HepG2 (cell line): ENCODE data around the gene REPS2. TPM values are rescaled to one million over a fixed set of nuclear protein-coding genes. Genes with fewer than 3 reads are reported as not detected.
"Not testable (repeated sequence)": the region's sequence is repeated elsewhere in the genome, so short reads cannot be mapped to it uniquely, and the experiment has no call there.

Experiments used
- ATAC-seq: fragments of 200-7000 bp; cut with Tn5 transposase; 3 replicates; pipeline ENCODE4 v1.9.1; 2020; ENCODE audit warnings: mild to moderate bottlenecking, moderate library complexity
- BruUV-seq: library from RNA; stranded (reverse); fragments of 400-500 nt; replicated peaks from 2 replicates; lab custom pipeline; 2021; lab: Mats Ljungman, UMichigan
- CTCF ChIA-PET: fragments of 300-600 bp; formaldehyde crosslinking; extraction: SDS; loops from one replicate; lab custom pipeline; 2021; ENCODE audit warnings: low total read pairs, inconsistent platforms, low intra/inter-chr PET ratio; lab: Yijun Ruan, JAX
- POLR2A ChIA-PET: fragments of 350-600 bp; sonication (Branson Sonifier 250); formaldehyde crosslinking; loops from one replicate; lab custom pipeline; 2020; ENCODE audit warnings: antibody characterized with exemption, inconsistent platforms; lab: Yijun Ruan, JAX
- DNase-seq: peaks from one replicate; pipeline ENCODE4 v3.0.0-alpha.2; 2015; ENCODE audit warnings: low spot score
- FAIRE-seq: peaks from 3 replicates; lab custom pipeline; 2011; peaks lifted over from hg19 to GRCh38; lab: Jason Lieb, UNC
- H2AFZ ChIP-seq: one replicate; pipeline ENCODE4 v1.6.1; 2011; ENCODE audit warnings: low read length, inconsistent platforms
- H3K27ac ChIP-seq: fragments of 300-600 bp; 3 replicates; pipeline ENCODE4 v1.8.0; 2011; ENCODE audit warnings: mixed run types, mild to moderate bottlenecking, mixed read lengths, low read length, inconsistent platforms; ENCODE audit not compliant: insufficient read depth; ENCODE audit errors: extremely low read length
- H3K27me3 ChIP-seq, 2 experiments: fragments of 200-600 bp in 1 of 2; 2 replicates in 1 of 2; 3 replicates in 1 of 2; pipeline versions ENCODE4 v1.6.0 to v1.8.0; 2011; ENCODE audit warnings: low read length in 2 of 2, mild to moderate bottlenecking in 2 of 2, moderate library complexity in 2 of 2, inconsistent platforms in 1 of 2; ENCODE audit not compliant: insufficient read depth in 2 of 2, control insufficient read depth in 1 of 2
- H3K36me3 ChIP-seq, 2 experiments: fragments of 200-600 bp in 1 of 2; replicated peaks in 1 of 2; 2 replicates in 1 of 2; 3 replicates in 1 of 2; pipeline versions ENCODE4 v1.5.1 to v1.8.0; 2011; ENCODE audit warnings: low read length in 2 of 2, inconsistent platforms in 1 of 2; ENCODE audit not compliant: insufficient read depth in 2 of 2, control insufficient read depth in 1 of 2
- H3K4me1 ChIP-seq: 2 replicates; pipeline ENCODE4 v1.5.1; 2012; ENCODE audit warnings: low read length, inconsistent platforms; ENCODE audit not compliant: insufficient read depth
- H3K4me2 ChIP-seq: 2 replicates; pipeline ENCODE4 v1.6.0; 2011; ENCODE audit warnings: low read depth, low read length, inconsistent platforms
- H3K4me3 ChIP-seq, 3 experiments: fragments of 200-600 bp in 1 of 3; sonication (generic), shearing (Covaris generic) in 1 of 3; replicated peaks in 1 of 3; 2 replicates each; pipeline ENCODE4 v1.5.1; 2011 to 2016; ENCODE audit warnings: low read length in 3 of 3, inconsistent platforms in 2 of 3, low read depth in 2 of 3, mild to moderate bottlenecking in 2 of 3, control low read depth in 1 of 3, mixed read lengths in 1 of 3; ENCODE audit not compliant: insufficient read depth in 1 of 3
- H3K79me2 ChIP-seq: one replicate; pipeline ENCODE4 v1.6.1; 2011; ENCODE audit warnings: low read length, inconsistent platforms; ENCODE audit not compliant: insufficient read depth
- H3K9ac ChIP-seq: 2 replicates; pipeline ENCODE4 v1.6.0; 2011; ENCODE audit warnings: mild to moderate bottlenecking, low read depth, low read length, inconsistent platforms; ENCODE audit not compliant: insufficient read depth
- H3K9me3 ChIP-seq: 2 replicates; pipeline ENCODE4 v1.5.1; 2012; ENCODE audit warnings: mild to moderate bottlenecking, low read length
- H4K20me1 ChIP-seq: 2 replicates; pipeline ENCODE4 v1.6.0; 2011; ENCODE audit warnings: inconsistent platforms, mild to moderate bottlenecking, low read length, moderate library complexity; ENCODE audit not compliant: insufficient read depth
- CHD4 ChIP-seq: fragments of 200-600 bp; sonication (generic); IDR thresholded peaks from 2 replicates; pipeline ENCODE4 v1.7.0; 2017; ENCODE audit warnings: mild to moderate bottlenecking, low read length, borderline replicate concordance
- DR1 ChIP-seq: sonication (generic); formaldehyde crosslinking; IDR thresholded peaks from 2 replicates; pipeline ENCODE4 v1.8.0; 2021; ENCODE audit warnings: mild to moderate bottlenecking, missing genetic modification reagents, inconsistent platforms
- EED ChIP-seq: sonication (generic); formaldehyde crosslinking; IDR thresholded peaks from 2 replicates; pipeline ENCODE4 v1.5.0; 2020; ENCODE audit warnings: mild to moderate bottlenecking, missing genetic modification reagents
- ETV6 ChIP-seq: sonication (generic); formaldehyde crosslinking; conservative IDR thresholded peaks from 2 replicates; pipeline ENCODE4 v1.4.0; 2020; ENCODE audit warnings: missing genetic modification reagents
- GTF3A ChIP-seq: sonication (generic); formaldehyde crosslinking; conservative IDR thresholded peaks from 2 replicates; pipeline ENCODE4 v1.4.0; 2020; ENCODE audit warnings: mild to moderate bottlenecking, missing genetic modification reagents
- RXRA ChIP-seq: sonication (generic); formaldehyde crosslinking; IDR thresholded peaks from 2 replicates; pipeline ENCODE4 v1.5.1; 2020; ENCODE audit warnings: missing genetic modification reagents
- SCMH1 ChIP-seq: sonication (generic); formaldehyde crosslinking; IDR thresholded peaks from 2 replicates; pipeline ENCODE4 v1.9.0; 2021; ENCODE audit warnings: missing genetic modification reagents, mild to moderate bottlenecking, borderline replicate concordance
- ZFY ChIP-seq: sonication (generic); formaldehyde crosslinking; IDR thresholded peaks from 2 replicates; pipeline ENCODE4 v1.4.0; 2020; ENCODE audit warnings: missing genetic modification reagents
- ZNF260 ChIP-seq: sonication (generic); formaldehyde crosslinking; IDR thresholded peaks from 2 replicates; pipeline ENCODE4 v1.4.0; 2020; ENCODE audit warnings: missing genetic modification reagents, low read depth, mild to moderate bottlenecking, borderline replicate concordance
- ZNF782 ChIP-seq: sonication (generic); formaldehyde crosslinking; IDR thresholded peaks from 2 replicates; pipeline ENCODE4 v1.4.0; 2020; ENCODE audit warnings: missing genetic modification reagents, mild to moderate bottlenecking, borderline replicate concordance
- WGBS: methylation state at CpG from one replicate; pipeline ENCODE4 v1.1.6; 2017; ENCODE audit warnings: low lambda C conversion rate; 5-methylcytosine and 5-hydroxymethylcytosine counted together
- in situ Hi-C: cut with HindIII; loops from 2 replicates; pipeline ENCODE4 v1.10.0; 2017; ENCODE audit warnings: low pct_unique_long_range_greater_than_20kb; ENCODE audit not compliant: extremely low pct_ligation_motif_present
- intact Hi-C: fragments of 100-400 bp; cut with micrococcal nuclease; formaldehyde crosslinking; loops from one replicate; pipeline ENCODE4 v1.10.0; 2022; ENCODE audit not compliant: unreplicated experiment
- polyA plus RNA-seq, 8 experiments: library from polyadenylated mRNA; depleted of rRNA in 3 of 8; stranded (reverse) in 7 of 8; unstranded in 1 of 8; fragments of >200 nt; fragmentation: Illumina TruSeq in 4 of 8; extraction: Trizol in 4 of 8; gene quantifications; 2 replicates each; pipeline versions ENCODE4 v1.2.1 to v1.2.3, GENCODE V29; 2011 to 2016; ENCODE audit warnings: low read depth in 4 of 8, missing spikeins in 1 of 8, mixed read lengths in 1 of 8; ENCODE audit not compliant: insufficient read depth in 1 of 8
- total RNA-seq, 5 experiments: library from RNA; depleted of rRNA; stranded (reverse); fragments of >200 nt; fragmentation: Illumina TruSeq; extraction: Trizol; gene quantifications; 2 replicates each; pipeline ENCODE4 v1.2.3, GENCODE V29; 2016; ENCODE audit warnings: low read depth in 1 of 5
- TF ChIP-seq, protein P1 (sequence below): IDR thresholded peaks from 2 replicates; pipeline ENCODE4 v1.6.1; 2016; ENCODE audit warnings: control low read depth

Gene REPS2
- total and polyA plus RNA-seq, 2 of the 13 experiments (the other 11 are each of a cell fraction or from before 2014, with no cell fraction given) = 0.05 to 0.58 TPM

DNA sequence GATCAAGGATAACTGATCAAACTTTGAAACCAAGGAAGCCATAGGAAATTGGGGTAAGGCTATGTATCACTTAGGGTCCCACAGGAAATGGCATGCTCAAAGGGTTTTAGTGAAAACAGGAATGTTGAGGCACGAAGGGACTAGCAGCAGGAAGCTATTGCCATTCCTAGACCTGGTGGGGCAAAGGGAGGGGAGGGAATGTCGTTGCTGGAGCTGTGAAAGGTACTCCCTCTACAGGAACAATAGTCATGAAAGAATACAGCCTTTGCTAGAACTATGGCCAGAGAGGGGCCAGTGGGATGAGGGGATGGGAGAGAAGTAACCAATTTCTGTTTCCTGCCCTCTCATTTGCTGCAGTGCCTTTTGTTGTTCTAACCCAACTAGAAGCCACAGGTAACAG, 11.9 kb downstream of the REPS2 start:
- FAIRE-seq = no peak
- POLR2A ChIA-PET = no interaction called here

DNA sequence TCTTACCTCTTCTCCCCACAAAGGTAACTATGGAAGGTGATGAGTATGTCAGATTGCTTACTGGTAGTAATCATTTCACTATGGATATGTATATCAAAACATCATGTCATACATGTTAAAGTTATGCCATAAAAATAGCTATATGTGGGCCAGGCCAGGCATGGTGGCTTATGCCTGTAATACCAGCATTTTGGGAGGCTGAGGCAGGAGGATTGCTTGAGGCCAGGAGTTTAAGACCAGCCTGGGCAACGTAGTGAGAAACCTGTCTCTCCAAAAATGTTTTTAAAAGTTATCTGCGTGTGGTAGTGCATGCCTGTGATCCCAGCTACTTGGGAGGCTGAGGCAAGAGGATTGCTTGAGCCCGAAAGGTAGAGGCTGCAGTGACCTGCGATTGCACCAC, 16.2 kb downstream of the REPS2 start:
- H3K4me2 ChIP-seq, H3K27me3 ChIP-seq, in situ Hi-C loops, H2AFZ ChIP-seq, H3K27ac ChIP-seq, H3K4me1 ChIP-seq, intact Hi-C loops, H3K79me2 ChIP-seq, CTCF ChIA-PET, FAIRE-seq, BruUV-seq, ATAC-seq, H3K9ac ChIP-seq, POLR2A ChIA-PET, H4K20me1 ChIP-seq, H3K4me3 ChIP-seq, H3K9me3 ChIP-seq, DNase-seq, H3K36me3 ChIP-seq: not testable (repeated sequence)
- WGBS = 73% methylated on average over 3 of the region's 4 CpGs

More for the DNA sequence above, 11.9 kb downstream of the REPS2 start:
- CTCF ChIA-PET = no interaction called here
- intact Hi-C loops = no loop called here
- Histone ChIP-seq H3K9me3 (no peaks in the 10 kb centered on the region), H3K36me3 (no peaks in the 10 kb centered on the region), H3K79me2 (no peaks in the 10 kb centered on the region), H3K4me3 (no peak overlapping the region), H3K4me1 (no peaks in the 10 kb centered on the region), H4K20me1 (no peaks in the 10 kb centered on the region), H3K9ac (no peak overlapping the region), H3K27ac (no peak overlapping the region), H2AFZ (no peak overlapping the region), H3K4me2 (no peak overlapping the region), H3K27me3 (no peaks in the 10 kb centered on the region)
- DNase-seq (no peak), ATAC-seq (no peak)
- in situ Hi-C loops = no loop called here
- 0% methylated on average over 2 of the region's 2 CpGs for WGBS
- no TSS peak for BruUV-seq
- TF ChIP-seq DR1 (CRISPR knock-in tag) = no peak
- no peak for TF ChIP-seq ZNF782 (CRISPR knock-in tag)
- TF ChIP-seq CHD4 = no peak
- no peak for TF ChIP-seq ZNF260 (CRISPR knock-in tag)
- TF ChIP-seq SCMH1 (CRISPR knock-in tag) = no peak
- TF ChIP-seq, protein P1, sequence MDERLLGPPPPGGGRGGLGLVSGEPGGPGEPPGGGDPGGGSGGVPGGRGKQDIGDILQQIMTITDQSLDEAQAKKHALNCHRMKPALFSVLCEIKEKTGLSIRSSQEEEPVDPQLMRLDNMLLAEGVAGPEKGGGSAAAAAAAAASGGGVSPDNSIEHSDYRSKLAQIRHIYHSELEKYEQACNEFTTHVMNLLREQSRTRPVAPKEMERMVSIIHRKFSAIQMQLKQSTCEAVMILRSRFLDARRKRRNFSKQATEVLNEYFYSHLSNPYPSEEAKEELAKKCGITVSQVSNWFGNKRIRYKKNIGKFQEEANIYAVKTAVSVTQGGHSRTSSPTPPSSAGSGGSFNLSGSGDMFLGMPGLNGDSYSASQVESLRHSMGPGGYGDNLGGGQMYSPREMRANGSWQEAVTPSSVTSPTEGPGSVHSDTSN = no peak
- TF ChIP-seq ZFY (CRISPR knock-in tag) = no peak
- TF ChIP-seq RXRA (CRISPR knock-in tag) = no peak
- no peak for TF ChIP-seq GTF3A (CRISPR knock-in tag)
- no peak for TF ChIP-seq EED (CRISPR knock-in tag)
- TF ChIP-seq ETV6 (CRISPR knock-in tag) = no peak
